Measurements from ENCODE around the gene SPI1. TPM values are rescaled to one million over a fixed set of nuclear protein-coding genes. Genes with fewer than 3 reads are reported as not detected.
A peak's percentile ranks its signal among the peaks of the same experiment; 100 is the strongest.

The SPI1 gene
- total RNA-seq, 2 donors from 2014 or later, result not detected

- peaks cover 2% of the 10 kb centered on the region for H3K4me1 Mint-ChIP-seq
- Histone ChIP-seq H3K27me3 (ENCODE audit: control insufficient read depth, insufficient read depth, low read length, poor library complexity, severe bottlenecking) (no peaks in the 10 kb centered on the region), H3K27ac (ENCODE audit: low read depth, low read length) (peak overlapping the region; percentile 44), H3K36me3 (ENCODE audit: control insufficient read depth, insufficient read depth, low read length) (peaks cover 41% of the 10 kb centered on the region), H3K4me1 (ENCODE audit: control insufficient read depth, insufficient read depth, low read length) (no peaks in the 10 kb centered on the region), H3K9me3 (ENCODE audit: control insufficient read depth, low read length) (no peaks in the 10 kb centered on the region), H3K9ac (ENCODE audit: extremely low read depth, low read length, poor library complexity, severe bottlenecking) (peak overlapping the region; percentile 6), H3K4me3 (ENCODE audit: low read length) (no peak overlapping the region)
- H3K4me3 Mint-ChIP-seq, result no peak overlapping the region
- no peaks in the 10 kb centered on the region for H3K9me3 Mint-ChIP-seq
- H3K36me3 Mint-ChIP-seq (ENCODE audit: low read depth), result peaks cover 43% of the 10 kb centered on the region
- 89 to 90% methylated on average over 17 to 31 of the region's 31 CpGs for WGBS, 2 experiments (ENCODE audit: insufficient coverage in 1 of 2, insufficient read length in 1 of 2)
- DNase-seq, result peak; percentile 48
- no peak for TF ChIP-seq CTCF (conservative IDR thresholded peaks at IDR 0.05)
- H3K27me3 Mint-ChIP-seq (ENCODE audit: insufficient read depth), result no peaks in the 10 kb centered on the region
- peak overlapping the region; percentile 52 for H3K27ac Mint-ChIP-seq
Measured at GRCh38 chr11:47415091-47415854, 36.9 kb upstream of the SPI1 start.

DNA sequence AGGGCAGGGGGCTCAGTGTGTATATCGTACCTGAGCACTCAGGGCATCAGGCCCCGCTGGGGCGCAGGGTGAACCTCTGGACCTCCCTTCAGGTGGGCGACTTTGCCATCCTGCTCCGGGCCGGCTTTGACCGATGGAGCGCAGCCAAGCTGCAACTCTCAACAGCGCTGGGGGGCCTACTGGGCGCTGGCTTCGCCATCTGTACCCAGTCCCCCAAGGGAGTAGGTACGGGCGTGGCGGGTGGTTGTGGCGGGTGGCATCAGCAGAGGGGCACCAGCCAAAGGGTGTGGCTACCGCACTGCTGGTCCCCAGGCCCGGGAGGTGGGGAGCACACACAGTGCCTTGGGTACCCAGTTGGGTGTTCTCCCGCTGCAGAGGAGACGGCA, 36.3 kb upstream of the SPI1 start:
- H3K4me3 Mint-ChIP-seq, result no peak overlapping the region
- 90 to 91% methylated on average over 9 to 19 of the region's 19 CpGs for WGBS, 2 experiments (ENCODE audit: insufficient coverage in 1 of 2, insufficient read length in 1 of 2)
- TF ChIP-seq CTCF (conservative IDR thresholded peaks at IDR 0.05), result no peak

GRCh38 chr11:47413908-47414684, 35.7 kb upstream of the SPI1 start:
- no peaks in the 10 kb centered on the region for H3K9me3 Mint-ChIP-seq
- peaks cover 33% of the 10 kb centered on the region for H3K36me3 Mint-ChIP-seq (ENCODE audit: low read depth)
- no peak for DNase-seq
- TF ChIP-seq CTCF (conservative IDR thresholded peaks at IDR 0.05), result no peak
- Histone ChIP-seq H3K27ac (ENCODE audit: low read depth, low read length) (no peak overlapping the region), H3K4me1 (ENCODE audit: control insufficient read depth, insufficient read depth, low read length) (no peaks in the 10 kb centered on the region), H3K4me3 (ENCODE audit: low read length) (no peak overlapping the region), H3K9ac (ENCODE audit: extremely low read depth, low read length, poor library complexity, severe bottlenecking) (no peak overlapping the region), H3K27me3 (ENCODE audit: control insufficient read depth, insufficient read depth, low read length, poor library complexity, severe bottlenecking) (no peaks in the 10 kb centered on the region), H3K36me3 (ENCODE audit: control insufficient read depth, insufficient read depth, low read length) (peaks cover 33% of the 10 kb centered on the region), H3K9me3 (ENCODE audit: control insufficient read depth, low read length) (no peaks in the 10 kb centered on the region)
- no peak overlapping the region for H3K4me3 Mint-ChIP-seq
- peaks cover 2% of the 10 kb centered on the region for H3K4me1 Mint-ChIP-seq
- WGBS, 2 experiments (ENCODE audit: insufficient coverage in 1 of 2, insufficient read length in 1 of 2), result 92 to 100% methylated on average over 1 to 16 of the region's 16 CpGs
- H3K27ac Mint-ChIP-seq, result peak overlapping the region; percentile 13
- H3K27me3 Mint-ChIP-seq (ENCODE audit: insufficient read depth), result no peaks in the 10 kb centered on the region

More for the DNA sequence above, 36.3 kb upstream of the SPI1 start:
- no peak overlapping the region for H3K27ac Mint-ChIP-seq
- H3K4me1 Mint-ChIP-seq, result peaks cover 2% of the 10 kb centered on the region
- Histone ChIP-seq H3K27me3 (ENCODE audit: control insufficient read depth, insufficient read depth, low read length, poor library complexity, severe bottlenecking) (no peaks in the 10 kb centered on the region), H3K27ac (ENCODE audit: low read depth, low read length) (no peak overlapping the region), H3K9me3 (ENCODE audit: control insufficient read depth, low read length) (no peaks in the 10 kb centered on the region), H3K4me3 (ENCODE audit: low read length) (no peak overlapping the region), H3K36me3 (ENCODE audit: control insufficient read depth, insufficient read depth, low read length) (peaks cover 35% of the 10 kb centered on the region), H3K9ac (ENCODE audit: extremely low read depth, low read length, poor library complexity, severe bottlenecking) (no peak overlapping the region), H3K4me1 (ENCODE audit: control insufficient read depth, insufficient read depth, low read length) (no peaks in the 10 kb centered on the region)
- H3K9me3 Mint-ChIP-seq, result no peaks in the 10 kb centered on the region
- H3K27me3 Mint-ChIP-seq (ENCODE audit: insufficient read depth), result no peaks in the 10 kb centered on the region
- peaks cover 37% of the 10 kb centered on the region for H3K36me3 Mint-ChIP-seq (ENCODE audit: low read depth)
- no peak for DNase-seq
